Retina (tissue), 1 donor: ENCODE results near the gene FCN1.
"Not testable (repeated sequence)": the region's sequence is repeated elsewhere in the genome, so short reads cannot be mapped to it uniquely, and the experiment has no call there.

Source experiments
- DNase-seq: peaks from one replicate; pipeline ENCODE4 v3.0.0-alpha.2; 2016

FCN1 gene

DNA sequence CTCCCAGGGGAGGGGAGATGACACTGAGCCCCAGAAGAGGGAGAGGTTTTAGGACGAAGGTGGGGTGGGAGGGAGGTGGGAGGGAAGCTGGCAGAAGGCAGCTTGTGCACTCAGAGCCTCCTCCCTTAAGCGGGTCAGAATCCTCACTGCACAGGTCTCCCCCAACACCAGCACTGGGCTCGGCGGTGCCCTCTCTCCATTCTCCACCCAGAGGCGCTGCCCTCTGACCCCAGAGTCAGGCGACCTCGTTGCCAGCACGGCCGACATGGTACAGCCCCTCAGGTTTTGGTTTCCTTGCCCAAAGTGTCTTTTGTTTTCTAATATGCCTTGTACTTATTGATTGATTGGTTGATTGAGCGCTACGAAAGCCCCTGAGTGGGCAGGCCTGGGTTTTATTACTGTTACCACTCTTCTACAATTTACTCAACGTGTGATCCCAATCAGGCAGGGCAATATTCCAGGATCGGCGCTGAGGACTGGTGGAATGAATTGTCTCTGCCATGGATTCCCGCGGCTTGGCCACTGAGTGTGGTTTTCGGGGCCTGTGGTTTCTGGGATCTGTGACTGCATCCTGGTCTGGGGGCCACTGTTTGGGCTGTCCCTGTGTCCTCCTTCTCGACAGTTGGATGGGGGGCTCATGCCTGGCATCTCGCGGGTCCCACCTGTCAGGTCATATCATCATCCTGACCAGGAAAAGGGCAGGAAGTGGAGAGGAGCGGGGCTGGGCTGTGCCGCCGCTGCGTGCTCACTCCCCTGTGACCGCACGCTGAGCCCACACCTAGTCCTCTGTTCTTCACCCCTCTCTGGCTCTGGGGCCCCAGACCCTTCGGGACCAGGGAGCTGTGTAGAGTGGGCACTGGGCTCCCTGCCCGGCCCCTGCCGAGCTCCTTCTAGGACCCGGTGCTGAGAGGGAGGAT, 46.7 kb downstream of the FCN1 start:
- DNase-seq: peak; percentile 29

DNA sequence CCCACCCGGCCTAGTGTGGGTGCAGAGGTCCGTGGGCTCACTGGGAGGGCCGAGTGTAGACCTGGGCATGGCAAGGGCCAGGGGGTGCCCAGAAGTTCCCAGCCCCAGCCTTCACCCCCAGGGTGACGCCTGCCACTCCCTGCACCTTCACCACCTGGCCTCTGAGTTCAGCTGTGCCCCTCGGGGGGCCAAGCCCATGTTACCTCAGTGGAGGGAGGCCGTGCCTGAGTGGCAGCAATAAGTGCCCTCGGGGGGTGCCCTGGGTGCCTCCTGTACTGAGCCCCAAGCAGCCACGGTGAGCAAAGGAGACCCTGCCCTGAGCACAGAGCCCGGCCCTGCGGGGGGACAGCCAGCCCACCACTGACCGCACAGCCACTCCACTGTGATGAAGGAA, 47.4 kb downstream of the FCN1 start:
- DNase-seq: no peak

DNA sequence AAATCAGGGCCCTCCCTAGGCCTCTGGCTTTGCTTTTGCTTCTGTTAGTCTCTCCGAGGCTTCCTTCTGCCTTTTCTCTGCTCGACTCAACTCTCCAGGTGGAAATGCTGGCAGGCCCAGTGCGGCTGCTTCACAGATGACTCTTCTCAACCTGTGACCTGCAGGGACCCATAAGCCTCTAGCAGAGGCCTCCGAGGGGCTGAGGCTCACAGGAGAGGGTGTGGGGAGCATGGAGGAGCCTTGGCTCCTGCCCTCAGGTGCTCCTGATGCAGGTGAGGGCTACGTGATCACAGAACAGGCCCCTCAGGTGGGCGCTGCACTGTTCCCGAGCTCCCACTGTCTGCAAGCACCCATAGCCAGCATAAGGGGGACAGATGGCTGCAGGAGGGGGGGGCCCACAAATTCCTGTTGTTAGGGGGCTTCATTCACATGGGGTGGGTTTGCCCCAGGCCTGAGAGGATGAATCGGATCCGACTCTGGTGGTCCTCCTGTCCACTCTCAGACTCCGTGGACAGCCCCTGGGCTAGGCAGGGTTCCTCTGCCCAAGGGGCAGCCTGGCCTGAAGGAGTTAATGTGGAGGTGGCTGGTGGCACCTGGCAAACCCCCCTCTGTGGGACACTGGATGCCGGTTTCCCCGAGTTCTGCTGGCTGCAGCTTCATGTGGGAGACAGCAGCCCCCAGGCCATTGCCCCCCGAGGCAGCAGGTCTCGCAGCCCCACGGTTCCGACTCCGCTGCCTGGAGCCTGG, 48.0 kb downstream of the FCN1 start:
- no peak for DNase-seq

DNA sequence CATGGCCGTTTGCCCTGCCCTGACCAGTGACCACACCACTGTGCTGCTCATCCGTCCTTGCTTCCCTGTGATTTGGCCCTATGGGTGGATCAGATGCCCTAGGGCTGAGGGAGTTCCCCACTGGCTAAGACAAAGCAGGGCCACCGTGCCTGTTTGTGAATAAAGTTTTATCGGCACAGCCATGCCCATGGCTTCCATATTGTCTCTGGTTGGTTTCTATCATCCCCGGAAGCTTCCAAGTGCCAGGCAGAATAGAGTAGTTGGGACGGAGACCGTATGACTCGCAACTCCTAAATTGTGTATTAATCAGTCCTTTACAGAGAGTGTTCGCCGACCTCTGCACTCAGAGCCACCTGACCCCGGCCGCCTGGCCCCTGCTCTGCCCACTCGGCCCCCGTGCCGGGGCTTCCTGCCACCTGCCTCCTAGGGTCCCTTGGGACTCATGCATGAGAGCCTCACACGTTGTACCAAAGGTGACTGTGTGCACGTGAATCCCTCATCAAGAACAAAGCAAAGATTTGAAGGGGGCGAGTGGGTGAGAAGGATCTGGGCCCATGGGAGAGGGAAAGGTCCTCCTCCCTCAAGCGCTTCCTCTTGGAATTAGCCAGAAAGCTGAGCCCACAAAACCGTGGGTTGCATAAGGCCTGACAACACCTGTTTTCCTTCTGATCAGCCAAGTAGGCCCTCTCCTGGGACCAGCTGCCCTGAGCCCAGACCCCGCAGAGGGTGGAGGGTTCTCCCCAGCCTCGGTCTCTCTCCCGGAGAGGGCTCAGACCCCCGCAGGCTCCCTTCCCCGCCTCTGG, 48.8 kb downstream of the FCN1 start:
- no peak for DNase-seq

DNA sequence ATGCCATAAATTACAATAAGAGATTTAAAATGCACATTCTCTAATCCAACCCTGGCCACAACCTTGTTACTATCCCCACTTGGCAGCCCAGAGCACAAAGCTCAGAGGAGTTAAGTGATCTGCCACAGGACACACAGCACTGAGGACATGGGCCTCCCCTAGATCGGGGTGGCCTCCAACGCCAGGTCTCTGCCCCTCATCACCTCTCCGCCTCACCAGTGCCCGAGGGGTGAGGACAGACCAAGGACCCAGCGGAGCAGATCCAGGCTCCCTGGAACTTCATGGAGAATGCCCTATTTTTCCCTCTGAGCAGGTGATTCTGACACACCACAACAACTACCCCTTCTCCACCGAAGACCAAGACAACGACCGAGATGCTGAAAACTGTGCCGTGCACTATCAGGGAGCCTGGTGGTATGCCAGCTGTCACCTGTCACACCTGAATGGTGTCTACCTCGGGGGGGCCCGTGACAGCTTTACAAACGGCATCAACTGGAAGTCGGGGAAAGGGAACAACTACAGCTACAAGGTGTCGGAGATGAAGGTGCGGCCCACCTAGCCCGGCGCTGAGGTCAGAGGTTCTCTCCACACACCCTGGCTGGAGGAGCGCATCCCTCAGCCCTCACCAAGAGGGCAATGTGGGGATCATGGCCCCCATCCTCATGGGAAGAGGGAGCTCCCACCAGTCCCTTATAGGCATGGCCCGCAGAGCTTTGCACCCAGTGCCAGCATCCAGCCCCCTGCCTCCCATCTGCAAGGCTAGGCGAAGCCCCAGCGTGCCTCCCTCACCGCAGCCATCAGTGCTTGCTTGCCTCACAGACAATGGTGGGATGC, 49.6 kb downstream of the FCN1 start:
- no peak for DNase-seq

DNA sequence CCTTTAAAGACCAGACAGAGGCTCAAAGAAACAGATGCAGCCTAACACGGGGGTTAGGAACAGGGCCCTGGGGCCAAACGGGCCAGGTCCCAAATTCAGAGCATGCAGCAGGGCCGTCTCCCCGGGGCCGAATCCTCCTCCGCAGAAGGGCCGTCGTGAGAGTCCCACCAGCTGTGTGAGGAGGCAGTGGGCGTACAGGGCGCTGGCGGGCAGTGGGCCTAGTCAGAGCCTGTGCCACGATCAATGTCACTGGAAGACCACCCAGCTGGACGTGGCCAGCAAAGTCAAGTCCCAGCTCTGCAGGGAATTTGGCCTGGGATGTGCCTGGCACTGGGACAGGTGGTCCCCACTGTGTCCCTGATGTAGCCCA, 52.9 kb downstream of the FCN1 start:
- no peak for DNase-seq

DNA sequence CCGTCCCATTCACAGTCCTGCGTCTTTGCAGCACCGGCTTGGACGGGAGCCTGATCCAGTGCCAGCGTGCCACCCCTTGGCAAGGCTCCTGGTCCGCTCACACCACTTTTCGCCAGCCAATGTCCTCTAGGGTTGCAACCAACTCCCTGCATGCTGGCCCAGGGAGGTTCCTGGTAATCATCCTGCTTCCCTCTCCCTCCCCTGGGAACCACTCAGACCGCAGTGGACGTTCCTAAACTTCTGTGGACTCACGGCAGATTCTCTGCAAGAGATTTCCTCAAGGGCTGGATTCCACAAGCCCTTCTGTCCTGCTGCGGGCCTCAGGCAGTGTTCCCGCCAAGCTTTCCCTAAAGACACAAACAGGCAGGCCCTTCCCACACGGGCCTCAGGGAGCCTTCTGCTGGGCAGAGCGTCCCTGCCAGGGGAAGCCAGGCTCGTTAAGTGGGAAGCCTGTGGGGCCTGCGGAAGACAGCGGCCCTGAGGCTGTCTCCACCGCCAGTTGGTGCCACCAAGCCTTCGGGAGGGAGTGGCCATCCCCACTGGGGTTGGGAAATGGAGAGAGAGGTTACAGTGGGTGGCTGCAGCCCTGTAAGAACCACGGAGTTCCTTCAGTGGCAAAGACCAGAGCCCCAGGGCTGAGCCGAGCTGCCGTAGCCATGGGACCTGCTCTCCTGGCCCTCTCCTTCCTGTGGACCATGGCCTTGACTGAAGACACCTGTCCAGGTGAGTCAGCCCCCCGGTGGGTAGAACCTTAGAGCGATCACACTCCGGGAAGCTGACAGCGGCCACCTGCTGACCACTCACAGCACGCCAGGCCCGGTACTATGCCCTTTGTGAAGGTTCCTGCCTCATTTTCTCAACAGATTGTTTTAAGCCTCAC, 53.5 kb downstream of the FCN1 start:
- DNase-seq: no peak

DNA sequence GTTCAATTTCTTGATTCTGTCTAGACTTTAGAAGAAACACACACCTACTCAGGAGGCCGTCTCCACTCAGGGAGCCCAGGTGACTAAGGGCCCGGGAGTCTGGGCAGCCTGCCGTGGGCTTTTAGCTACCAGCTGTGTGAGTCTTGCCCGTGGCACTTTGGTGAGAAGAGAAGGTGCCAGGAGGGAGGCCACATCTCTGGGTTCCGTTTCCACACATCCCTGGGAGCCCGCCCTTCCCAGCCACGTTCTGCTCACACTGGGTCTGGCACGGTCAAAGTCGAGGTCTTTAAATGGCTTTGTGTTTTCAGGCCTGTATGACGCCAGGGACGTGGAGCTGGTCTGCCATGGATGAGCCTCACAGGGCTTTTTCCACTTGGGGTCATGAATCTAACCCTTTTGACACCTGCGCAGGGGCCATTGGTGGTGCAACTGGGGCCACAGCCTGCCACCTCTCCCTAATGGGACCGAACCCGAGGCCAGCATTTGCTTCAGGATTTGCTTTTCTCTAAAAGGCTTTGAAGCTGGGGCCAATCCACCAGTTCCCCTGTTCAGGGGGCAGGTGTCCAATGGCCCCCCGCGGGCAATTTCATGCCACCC, 54.3 kb downstream of the FCN1 start:
- DNase-seq: no peak

DNA sequence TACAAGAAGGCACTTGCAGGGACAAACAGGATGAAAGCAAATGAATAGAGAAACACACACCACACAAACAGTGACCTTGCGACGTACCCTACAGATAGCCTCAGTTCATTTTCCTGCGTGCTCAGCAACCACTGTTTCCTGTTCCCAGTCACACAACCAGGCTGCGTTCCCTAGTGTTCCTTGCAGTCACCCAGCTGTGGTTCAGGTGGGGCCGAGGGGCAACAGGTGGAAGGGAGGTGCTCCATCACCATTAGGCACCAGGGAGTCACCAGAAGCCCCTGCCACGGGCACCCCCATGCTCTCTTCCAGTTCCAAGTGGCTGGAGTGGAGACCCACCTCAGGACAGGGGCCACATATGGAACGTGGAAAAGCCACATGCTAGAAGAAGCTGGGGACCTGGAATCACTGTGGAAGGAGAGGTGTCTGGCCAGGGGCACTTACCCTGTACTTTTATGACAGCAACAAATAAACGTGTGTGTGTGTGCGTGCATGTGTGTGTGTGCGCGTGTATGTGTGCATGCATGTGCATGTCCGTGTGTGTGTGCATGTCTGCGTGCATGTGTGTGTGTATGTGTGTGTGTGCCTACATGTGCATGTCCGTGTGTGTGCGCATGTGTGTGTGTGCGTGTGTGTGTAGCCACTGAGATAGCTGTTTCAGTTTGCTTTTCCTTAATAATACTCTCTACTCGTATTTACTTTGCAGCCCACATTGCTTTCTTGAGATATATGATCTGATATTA, 55.9 kb downstream of the FCN1 start:
- DNase-seq: no peak

DNA sequence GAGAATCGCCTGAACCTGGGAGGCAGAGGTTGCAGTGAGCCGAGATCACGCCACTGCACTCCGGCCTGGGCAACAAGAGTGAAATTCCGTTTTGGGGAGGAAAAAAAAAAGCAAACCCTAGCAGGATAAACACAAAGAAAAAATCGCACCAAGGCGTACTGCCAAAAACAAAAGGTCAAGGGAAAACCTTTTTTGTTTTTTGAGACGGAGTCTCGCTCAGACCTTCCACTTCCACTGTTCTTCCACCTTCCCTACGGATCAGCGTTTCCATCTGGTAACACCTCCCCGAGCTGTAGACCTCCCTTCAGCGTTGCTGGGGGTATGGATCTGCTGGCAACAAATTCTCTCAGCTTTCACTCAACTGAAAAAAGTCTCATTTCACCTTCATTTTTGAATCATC, 57.2 kb downstream of the FCN1 start:
- DNase-seq: no peak

DNA sequence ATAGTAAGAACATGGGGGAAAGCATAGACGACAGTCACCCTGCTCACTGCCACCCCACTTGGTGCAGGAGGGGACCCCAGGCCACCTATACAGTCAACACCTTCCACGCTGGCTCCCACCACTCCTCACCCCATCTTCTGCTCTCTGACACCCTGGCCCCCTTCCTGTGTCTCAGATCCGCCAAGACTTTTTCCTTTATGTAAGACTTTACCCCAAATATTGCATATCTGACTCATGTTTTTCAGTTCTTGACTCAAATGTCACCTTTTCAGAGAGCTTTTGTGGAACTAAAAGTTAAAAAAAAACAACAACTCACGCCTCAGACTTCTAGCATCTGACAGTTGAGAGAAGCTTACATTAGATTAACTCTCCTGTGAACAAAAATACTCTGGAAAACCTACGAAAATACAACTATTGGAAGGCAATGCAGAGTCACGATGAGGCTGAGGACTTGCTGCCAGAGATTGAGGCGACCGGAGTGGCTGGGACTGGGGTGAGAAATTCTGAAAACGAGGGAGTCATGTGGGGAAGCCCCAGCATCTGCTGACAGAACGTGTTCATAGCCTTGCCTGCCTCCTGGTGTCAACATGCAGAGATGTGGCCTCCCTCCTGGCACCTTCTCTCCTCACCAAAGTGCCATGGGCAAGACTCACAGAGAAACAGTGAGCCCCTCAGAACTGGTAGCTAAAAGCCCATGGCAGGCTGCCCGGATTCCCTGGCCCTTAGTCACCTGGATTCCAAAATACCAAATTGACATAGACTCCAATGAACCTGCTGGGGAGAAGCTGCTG, 59.5 kb downstream of the FCN1 start:
- DNase-seq: no peak

DNA sequence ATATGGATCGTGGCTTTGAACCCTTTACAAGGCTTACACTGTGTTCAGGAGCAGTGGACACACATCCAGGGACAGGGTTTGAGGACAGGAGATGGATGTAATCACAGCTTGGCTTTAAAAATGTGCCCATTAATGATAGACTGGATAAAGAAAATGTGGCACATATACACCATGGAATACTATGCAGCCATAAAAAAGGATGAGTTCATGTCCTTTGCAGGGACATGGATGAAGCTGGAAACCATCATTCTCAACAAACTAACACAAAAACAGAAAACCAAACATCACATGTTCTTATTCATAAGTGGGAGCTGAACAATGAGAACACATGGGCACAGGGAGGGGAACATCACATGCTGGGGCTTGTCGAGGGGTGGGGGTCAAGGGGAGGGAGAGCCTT, 60.3 kb downstream of the FCN1 start:
- DNase-seq: not testable (repeated sequence)

DNA sequence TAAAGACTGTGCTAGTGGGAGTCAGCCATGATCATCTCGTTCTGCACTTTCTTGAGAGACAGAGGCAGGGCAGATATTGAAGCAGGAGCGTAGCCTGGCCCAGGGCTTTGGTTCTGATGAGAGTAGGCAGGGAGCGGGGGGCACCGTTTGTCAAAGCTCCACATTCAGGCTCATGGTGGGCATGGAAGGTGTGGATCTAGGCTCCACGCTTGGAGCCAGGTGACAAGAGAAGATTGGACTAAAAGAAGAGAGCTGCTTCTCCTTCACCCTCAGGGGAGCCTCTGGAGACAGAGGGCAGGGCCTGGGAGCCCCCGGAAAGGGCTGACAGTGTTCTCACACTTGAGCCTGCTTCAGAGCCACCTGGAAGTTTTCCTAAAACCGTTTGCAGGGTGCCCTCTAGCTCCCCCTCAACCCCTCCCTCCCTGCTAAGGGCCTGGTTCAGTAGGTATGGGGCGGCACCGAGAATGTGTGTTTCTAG, 61.8 kb downstream of the FCN1 start:
- no peak for DNase-seq
